Uterus (tissue), 4 donors: ENCODE measurements around the gene ADD3. TPM values are rescaled to one million over a fixed set of nuclear protein-coding genes. Genes with fewer than 3 reads are reported as not detected.

Source experiments
- small RNA-seq: library from RNA; depleted of rRNA; stranded (forward); fragments of <200 nt; gene quantifications from one replicate; pipeline ENCODE3, GENCODE V24; 2016
- total RNA-seq, 4 donors: library from RNA; depleted of rRNA in 3 of 4; stranded (reverse); fragments of >200 nt in 3 of 4; gene quantifications; one replicate each; pipeline versions ENCODE4 v1.1.0 to v1.2.4, GENCODE V29; 2014 to 2023
- donor health status: DM: yes; HTN: yes; CAD: no.

The ADD3 gene
- total RNA-seq, 4 donors from 2014 or later = 55.0 to 935 (median 92.6) TPM

Small RNAs within 50 kb of the gene (small RNA-seq; reads per million reads assigned to genes)
- not detected for gene SNRPGP12

Other genes with a start within 250 kb of the ADD3 start
- 100 to 1,000 TPM in 2 of 4 donors, 10 to 100 TPM in 2; 41.0 to 188 (median 92.0) TPM for gene XPNPEP1, start 84.5 kb upstream of the ADD3 start, total RNA-seq
- 10 to 100 TPM; 27.4 to 52.9 (median 51.6) TPM for gene MXI1, start 199.6 kb downstream of the ADD3 start, total RNA-seq